ENCODE measurements around the gene CAPN11. TPM values are rescaled to one million over a fixed set of nuclear protein-coding genes. Genes with fewer than 3 reads are reported as not detected.

CAPN11 gene
- total and polyA plus RNA-seq, 10 of the 15 experiments (the other 5 are each of a cell fraction or from before 2014, with no cell fraction given): 0.05 to 0.44 (median 0.31) TPM

GRCh38 chr6:44162876-44163625 lies 4.4 kb downstream of the CAPN11 start:
- Histone ChIP-seq H3K36me3 (ENCODE audit: control insufficient read depth in 2 of 2, insufficient read depth in 2 of 2, low read length in 1 of 2) (no peaks in the 10 kb centered on the region), H3K4me1 (ENCODE audit: control insufficient read depth, insufficient read depth, low read length) (no peaks in the 10 kb centered on the region), H4K20me1 (ENCODE audit: control insufficient read depth, insufficient read depth) (no peaks in the 10 kb centered on the region), H2AFZ (ENCODE audit: control insufficient read depth, low read depth, low read length) (no peak overlapping the region), H3K4me2 (ENCODE audit: control insufficient read depth, insufficient read depth) (no peak overlapping the region), H3K9ac (ENCODE audit: control insufficient read depth, insufficient read depth, low read length) (no peak overlapping the region), H3K27me3 (replicated peaks in 1 of 2; ENCODE audit: control insufficient read depth in 2 of 2, insufficient read depth in 2 of 2, low read length in 1 of 2) (peaks cover 0 to 4% of the 10 kb centered on the region in 2 experiments; a peak in 1 of 4 replicates), H3K4me3 (no peak overlapping the region), H3K27ac (ENCODE audit: control insufficient read depth, insufficient read depth) (no peak overlapping the region), H3K9me3 (replicated peaks; ENCODE audit: control insufficient read depth, insufficient read depth, low read length) (no peaks in the 10 kb centered on the region), H3K79me2 (ENCODE audit: control insufficient read depth, insufficient read depth, low read length) (no peaks in the 10 kb centered on the region)
- in situ Hi-C loops (cut with MboI): no loop called here
- ChIA-PET CTCF (interaction anchor here (0.7 to 4.4 kb wide), 8 partner anchors 10 to 142 kb away, joined by 3 to 31 read pairs (median 3); no protein-coding TSS in a partner anchor), POLR2A (interaction anchor here (0.6 kb wide), 1 partner anchor 9 kb away, joined by 3 read pairs; no protein-coding TSS in a partner anchor), SMC1A (ENCODE audit: uncharacterized antibody, unreplicated experiment) (interaction anchor here (0.6 to 1.3 kb wide), 6 partner anchors 10 to 974 kb away, joined by 3 to 4 read pairs (median 4); no protein-coding TSS in a partner anchor), RAD21 (ENCODE audit: unreplicated experiment) (interaction anchor here (1.2 kb wide), 1 partner anchor 67 kb away, joined by 5 read pairs; no protein-coding TSS in a partner anchor)
- no peak for FAIRE-seq
- no peak for ATAC-seq
- 36% methylated on average over 8 of the region's 8 CpGs for WGBS (ENCODE audit: insufficient coverage, insufficient replicate concordance, low lambda C conversion rate, missing lambda C conversion rate)
- no peak for TF ChIP-seq TBL1XR1 (IDR thresholded peaks at IDR 0.05; ENCODE audit: low read depth, low read length)
- TF ChIP-seq CBX5 (IDR thresholded peaks at IDR 0.05; ENCODE audit: low read depth): no peak
- TF ChIP-seq POU2F2 (IDR thresholded peaks at IDR 0.05; ENCODE audit: borderline replicate concordance, low read depth, low read length): no peak
- TF ChIP-seq ASH2L (IDR thresholded peaks at IDR 0.05; ENCODE audit: borderline replicate concordance, low read depth): no peak
- TF ChIP-seq PKNOX1 (IDR thresholded peaks at IDR 0.05): no peak
- no peak for TF ChIP-seq POLR2AphosphoS2 (IDR thresholded peaks at IDR 0.05; ENCODE audit: low read depth, low read length)
- no peak for DNase-seq (ENCODE audit: low read depth, low spot score)
- BruUV-seq (replicated peaks): no TSS peak
- intact Hi-C loops (cut with micrococcal nuclease; ENCODE audit: unreplicated experiment): no loop called here

Data from GM12878 (cell line).